NCI-H128 (cell line): ENCODE results near the gene CDK2.
"Not testable (repeated sequence)": the region's sequence is repeated elsewhere in the genome, so short reads cannot be mapped to it uniquely, and the experiment has no call there.

Source experiments
- DNase-seq: peaks from one replicate; lab custom pipeline; 2025; ENCODE audit not compliant: unreplicated experiment; lab: John Stamatoyannopoulos, UW

CDK2 gene

GRCh38 chr12:55966408-55967281 is at the start of gene CDK2:
Gene CDK2, plus strand, starts transcription at chr12:55966830. Its CDS starts 179 bp downstream, at chr12:55967009.
- DNase-seq, result peak; percentile 74

DNA sequence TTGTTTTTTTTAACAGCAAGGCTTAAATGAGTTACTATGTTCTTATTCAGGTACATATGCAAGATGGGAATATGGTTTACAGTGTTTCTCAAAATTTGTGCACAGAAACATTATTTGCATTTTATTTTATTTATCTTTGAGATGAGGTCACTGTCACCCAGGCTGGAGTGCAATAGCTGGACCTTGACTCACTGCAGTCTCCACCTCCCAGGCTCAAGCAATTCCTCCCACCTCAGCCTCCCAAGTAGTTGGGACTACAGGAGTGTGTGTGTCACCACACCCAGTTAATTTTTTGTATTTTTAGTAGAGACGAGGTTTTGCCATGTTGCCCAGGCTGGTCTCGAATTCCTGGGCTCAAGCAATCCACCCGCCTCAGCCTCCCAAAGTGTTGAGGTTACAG is 47.6 kb upstream of the CDK2 start:
- not testable (repeated sequence) for DNase-seq

GRCh38 chr12:55922126-55922525 is 44.5 kb upstream of the CDK2 start:
- DNase-seq, result no peak

GRCh38 chr12:55923648-55924047 is 43.0 kb upstream of the CDK2 start:
- not testable (repeated sequence) for DNase-seq

DNA sequence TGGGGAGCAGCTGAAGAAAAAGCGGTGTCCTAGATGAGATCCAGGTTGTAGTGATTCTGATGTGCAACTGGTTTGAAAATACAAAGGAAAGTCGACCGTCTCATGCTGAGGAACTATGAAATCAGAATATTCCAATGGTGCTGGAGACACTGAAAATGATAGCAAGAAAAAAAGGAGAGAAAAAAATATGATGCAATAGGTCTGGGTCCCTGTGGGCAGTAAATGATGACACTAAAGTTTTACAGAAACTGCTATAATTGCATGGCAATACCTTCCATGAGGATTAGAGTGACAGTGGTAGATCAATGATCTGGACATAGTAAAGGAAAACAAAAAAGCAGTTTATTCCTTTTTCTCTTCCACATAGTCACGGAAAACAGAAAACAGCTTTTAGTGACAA is 41.3 kb upstream of the CDK2 start:
- DNase-seq, result no peak

- DNase-seq, result no peak
Measured at GRCh38 chr12:55925870-55926737, 40.5 kb upstream of the CDK2 start.

- DNase-seq, result peak; percentile 70
Measured at GRCh38 chr12:55926738-55927587, 39.7 kb upstream of the CDK2 start.

- DNase-seq, result peak; percentile 29
Measured at GRCh38 chr12:55927588-55928502, 38.8 kb upstream of the CDK2 start, which contains the start of gene PYM1. Gene PYM1, minus strand, starts transcription at chr12:55927894. Its CDS starts 133 bp downstream, at chr12:55927761.

DNA sequence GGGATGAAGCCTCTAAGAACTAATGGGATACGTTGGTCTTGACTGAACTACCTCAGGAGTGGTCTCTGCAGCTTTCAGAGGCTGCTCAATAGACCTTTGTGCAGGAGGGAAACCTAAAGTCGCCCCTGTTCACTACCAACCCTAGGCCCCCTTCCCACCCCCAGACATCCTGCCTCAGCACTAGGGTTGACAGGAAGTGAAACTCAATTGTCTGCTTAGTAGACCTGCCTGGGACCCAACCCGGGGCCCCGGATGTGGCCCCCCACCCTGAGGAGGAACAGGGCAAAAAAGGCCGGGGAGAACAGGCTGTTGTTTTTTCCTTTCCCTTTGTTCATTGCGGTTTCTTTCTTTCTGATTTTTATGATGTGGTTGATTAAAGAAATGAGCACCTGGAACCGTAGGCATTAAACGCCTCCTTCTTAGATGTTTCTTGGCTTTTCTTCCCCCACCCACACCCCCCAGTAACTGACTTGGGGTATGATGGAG is 37.3 kb upstream of the CDK2 start:
- DNase-seq, result no peak

DNA sequence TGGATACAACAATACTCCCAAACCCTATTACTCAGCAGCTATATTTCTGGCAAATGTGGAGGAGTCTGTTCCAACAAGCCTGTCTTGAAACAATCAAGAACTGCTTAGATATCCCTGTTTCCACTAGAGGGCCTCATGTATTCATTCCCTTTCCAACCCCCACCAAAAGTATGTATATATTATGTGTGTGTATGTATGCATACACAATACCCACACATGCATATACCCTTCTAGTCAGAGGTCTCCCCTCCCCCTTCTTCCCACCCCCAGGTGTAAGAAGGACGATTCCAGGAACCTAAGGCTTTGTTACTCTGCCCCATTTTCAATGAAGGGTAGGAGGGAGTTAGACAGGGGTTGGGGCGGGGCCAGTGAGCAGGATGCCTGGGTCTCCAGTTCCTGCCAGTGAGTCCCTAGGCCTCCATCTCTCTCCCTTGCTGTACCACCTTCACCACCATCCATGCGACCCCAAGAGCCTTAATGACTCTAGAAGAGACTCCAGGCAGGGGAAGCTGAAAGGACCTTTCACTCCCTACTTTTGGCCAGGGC is 35.8 kb upstream of the CDK2 start, which contains the start of gene DGKA:
Gene DGKA (plus strand): TSS at position 392 of the 546 bp plus-strand sequence. CDS start 5,342 bp downstream, outside the sequence.
- DNase-seq, result no peak

- no peak for DNase-seq
Measured at GRCh38 chr12:55931317-55931779, 35.3 kb upstream of the CDK2 start.

GRCh38 chr12:55931780-55932550 is 34.7 kb upstream of the CDK2 start:
- DNase-seq, result no peak

DNA sequence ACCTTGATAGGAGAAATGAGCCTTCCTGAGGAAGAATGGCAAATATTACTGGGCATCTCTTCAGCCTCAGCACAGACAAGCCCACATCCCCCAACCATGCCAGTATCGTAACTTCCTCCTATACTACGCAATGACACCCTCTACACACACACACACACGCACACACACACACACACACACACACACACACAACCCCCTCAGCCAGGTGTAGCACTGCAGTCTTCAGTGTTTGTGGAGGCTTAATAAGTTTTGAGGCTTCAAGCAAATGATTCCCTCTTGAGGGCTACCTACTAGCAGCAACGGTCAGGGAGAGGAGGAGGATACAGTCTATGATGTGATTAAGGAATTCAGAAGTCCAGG is 34.1 kb upstream of the CDK2 start:
- DNase-seq, result no peak

GRCh38 chr12:55933169-55933798 is 33.3 kb upstream of the CDK2 start:
- DNase-seq, result no peak

GRCh38 chr12:55933799-55934742 is 32.6 kb upstream of the CDK2 start:
- DNase-seq, result no peak

DNA sequence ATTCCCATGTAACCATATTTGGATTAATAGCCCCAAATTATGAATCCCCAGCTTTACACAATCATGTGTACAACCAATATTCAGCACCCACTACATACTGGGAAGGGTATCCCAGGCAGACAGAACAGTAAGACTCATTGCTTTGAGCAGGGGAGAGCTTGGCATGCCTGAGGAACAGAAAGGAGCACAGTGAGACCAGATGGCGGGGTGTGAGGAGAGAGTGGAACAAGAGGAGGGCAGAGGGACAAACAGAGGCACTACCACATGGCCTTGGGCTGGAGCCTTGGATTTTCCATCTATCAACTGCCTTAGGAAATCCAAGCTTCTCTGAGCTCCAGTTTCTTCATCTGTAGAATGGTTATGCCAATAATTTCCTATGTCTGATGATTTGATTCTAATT is 31.9 kb upstream of the CDK2 start:
- no peak for DNase-seq

GRCh38 chr12:55935738-55936151 is 30.9 kb upstream of the CDK2 start:
- no peak for DNase-seq
